ENCODE measurements around the gene COMT. TPM values are rescaled to one million over a fixed set of nuclear protein-coding genes. Genes with fewer than 3 reads are reported as not detected.
A peak's percentile ranks its signal among the peaks of the same experiment; 100 is the strongest.

The COMT gene
- total and polyA plus RNA-seq, 3 experiments from 2014 or later = 89.3 to 93.7 (median 92.7) TPM

- H3K36me3 Mint-ChIP-seq = peaks cover 19 to 62% (median 25%) of the 10 kb centered on the region in 3 donors
- H3K4me1 Mint-ChIP-seq = peaks cover 1 to 8% (median 4%) of the 10 kb centered on the region in 3 donors
- POLR2A ChIA-PET = no interaction called here
- no peaks in the 10 kb centered on the region for H3K9me3 Mint-ChIP-seq
- Histone ChIP-seq H3K4me1 (ENCODE audit: insufficient read depth, low read length) (peaks cover 6% of the 10 kb centered on the region), H3K27ac (ENCODE audit: low read depth, low read length) (no peak overlapping the region), H3K4me3 (ENCODE audit: low read length) (no peak overlapping the region), H3K27me3 (ENCODE audit: insufficient read depth, low read length, poor library complexity, severe bottlenecking) (no peaks in the 10 kb centered on the region), H3K9me3 (ENCODE audit: low read length) (no peaks in the 10 kb centered on the region), H3K36me3 (ENCODE audit: insufficient read depth, low read length) (peaks cover 19% of the 10 kb centered on the region)
- H3K4me3 Mint-ChIP-seq = no peak overlapping the region
- no peak for DNase-seq
- H3K27ac Mint-ChIP-seq = no peak overlapping the region
- no peaks in the 10 kb centered on the region for H3K27me3 Mint-ChIP-seq
- CTCF ChIA-PET = interaction anchor here (1.1 to 5.5 kb wide), 4 partner anchors 11 to 181 kb away, joined by 3 to 111 read pairs (median 4); no protein-coding TSS in a partner anchor
These were observed 29.9 kb upstream of the COMT start for GRCh38 chr22:19911540-19912270.

GRCh38 chr22:19912271-19912999 lies 29.1 kb upstream of the COMT start:
- no peak overlapping the region for H3K4me3 Mint-ChIP-seq
- peaks cover 19 to 67% (median 25%) of the 10 kb centered on the region in 3 donors for H3K36me3 Mint-ChIP-seq
- POLR2A ChIA-PET = no interaction called here
- H3K4me1 ChIP-seq (ENCODE audit: insufficient read depth, low read length) = peaks cover 6% of the 10 kb centered on the region
- no peaks in the 10 kb centered on the region for H3K9me3 ChIP-seq (ENCODE audit: low read length)
- H3K27ac ChIP-seq (ENCODE audit: low read depth, low read length) = no peak overlapping the region
- H3K9me3 Mint-ChIP-seq = no peaks in the 10 kb centered on the region
- H3K27ac Mint-ChIP-seq = no peak overlapping the region
- no peaks in the 10 kb centered on the region for H3K27me3 ChIP-seq (ENCODE audit: insufficient read depth, low read length, poor library complexity, severe bottlenecking)
- H3K4me1 Mint-ChIP-seq = peaks cover 1 to 8% (median 4%) of the 10 kb centered on the region in 3 donors
- DNase-seq = no peak
- peaks cover 21% of the 10 kb centered on the region for H3K36me3 ChIP-seq (ENCODE audit: insufficient read depth, low read length)
- H3K4me3 ChIP-seq (ENCODE audit: low read length) = no peak overlapping the region
- CTCF ChIA-PET = interaction anchor here (1.1 to 5.5 kb wide), 3 partner anchors 156 to 181 kb away, joined by 5 to 111 read pairs (median 11); no protein-coding TSS in a partner anchor
- H3K27me3 Mint-ChIP-seq = no peaks in the 10 kb centered on the region

DNA sequence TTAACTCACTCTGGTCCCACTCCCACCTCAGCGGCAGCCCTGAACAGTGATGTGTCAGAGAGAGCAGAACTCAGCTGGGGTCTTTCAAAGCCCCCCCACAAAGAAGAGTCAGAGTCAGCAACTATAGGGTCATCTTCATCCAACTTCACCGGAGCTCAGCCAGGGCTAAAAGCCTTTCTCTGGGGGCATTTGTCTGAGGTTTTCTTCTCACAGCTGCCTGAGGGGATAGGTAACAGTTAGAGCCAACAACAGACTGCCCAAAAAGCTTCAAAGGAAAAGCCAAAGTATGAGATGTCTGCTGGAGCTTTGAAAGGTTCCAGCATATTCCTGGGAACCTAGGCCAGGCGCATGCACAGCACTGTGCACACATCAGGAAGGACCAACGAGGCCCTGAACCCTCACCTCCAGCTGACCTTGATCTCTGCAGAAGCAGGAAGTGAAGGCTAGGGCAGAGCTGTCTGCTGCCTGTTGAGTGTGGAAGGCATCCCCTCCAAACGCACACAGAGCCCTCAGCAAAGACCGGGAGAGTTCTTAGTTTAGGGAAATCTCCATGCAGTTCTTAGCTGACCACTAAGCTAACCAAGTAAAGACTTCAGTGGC lies 28.1 kb upstream of the COMT start:
- H3K27me3 Mint-ChIP-seq = no peaks in the 10 kb centered on the region
- H3K4me1 Mint-ChIP-seq = peaks cover 1 to 8% (median 4%) of the 10 kb centered on the region in 3 donors
- Histone ChIP-seq H3K36me3 (ENCODE audit: insufficient read depth, low read length) (peaks cover 31% of the 10 kb centered on the region), H3K4me3 (ENCODE audit: low read length) (no peak overlapping the region), H3K27ac (ENCODE audit: low read depth, low read length) (no peak overlapping the region), H3K9me3 (ENCODE audit: low read length) (no peaks in the 10 kb centered on the region), H3K4me1 (ENCODE audit: insufficient read depth, low read length) (peaks cover 6% of the 10 kb centered on the region), H3K27me3 (ENCODE audit: insufficient read depth, low read length, poor library complexity, severe bottlenecking) (no peaks in the 10 kb centered on the region)
- no peak for DNase-seq
- ChIA-PET POLR2A (no interaction called here), CTCF (interaction anchor here (1.1 to 5.5 kb wide), 4 partner anchors 13 to 182 kb away, joined by 3 to 111 read pairs (median 8); no protein-coding TSS in a partner anchor)
- no peak overlapping the region for H3K4me3 Mint-ChIP-seq
- no peaks in the 10 kb centered on the region for H3K9me3 Mint-ChIP-seq
- H3K27ac Mint-ChIP-seq = no peak overlapping the region
- H3K36me3 Mint-ChIP-seq = peaks cover 17 to 70% (median 25%) of the 10 kb centered on the region in 3 donors

DNA sequence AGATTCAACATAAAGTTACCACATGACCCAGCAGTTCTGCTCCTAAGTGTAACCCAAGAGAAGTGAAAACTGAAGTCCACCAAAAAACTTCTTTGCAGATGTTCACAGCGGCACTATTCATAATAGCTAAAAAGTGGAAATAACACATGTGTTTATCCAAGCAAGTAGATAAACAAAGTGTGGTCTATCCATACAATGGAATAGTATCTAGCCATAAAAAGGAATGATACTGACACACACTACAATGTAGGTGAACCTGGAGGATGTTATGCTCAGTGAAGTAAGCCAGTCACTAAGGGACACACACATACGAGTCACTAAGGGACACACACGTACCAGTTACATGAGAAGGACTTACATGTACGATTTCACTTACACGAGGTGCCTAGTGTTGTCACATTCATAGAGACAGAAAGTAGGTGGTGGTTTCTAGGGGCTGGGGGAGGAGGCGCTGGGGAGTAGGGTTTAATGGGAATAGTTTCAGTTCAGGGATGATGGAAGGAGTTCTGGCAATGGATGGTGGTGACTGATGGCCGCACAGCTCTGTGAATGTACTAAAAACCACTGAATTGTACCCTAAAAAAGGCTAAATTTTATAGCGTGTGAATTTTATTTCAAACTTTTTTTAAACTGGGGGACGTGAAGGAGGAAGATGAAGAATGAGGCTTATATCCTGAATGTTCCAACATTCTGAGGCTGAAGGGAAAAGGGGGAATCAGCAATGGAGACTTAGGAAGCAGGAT lies 27.2 kb upstream of the COMT start:
- H3K9me3 Mint-ChIP-seq = no peaks in the 10 kb centered on the region
- no peaks in the 10 kb centered on the region for H3K27me3 ChIP-seq (ENCODE audit: insufficient read depth, low read length, poor library complexity, severe bottlenecking)
- H3K27ac ChIP-seq (ENCODE audit: low read depth, low read length) = no peak overlapping the region
- H3K4me1 ChIP-seq (ENCODE audit: insufficient read depth, low read length) = peaks cover 5% of the 10 kb centered on the region
- no peak for DNase-seq
- no peak overlapping the region for H3K4me3 Mint-ChIP-seq
- peaks cover 16 to 73% (median 22%) of the 10 kb centered on the region in 3 donors for H3K36me3 Mint-ChIP-seq
- CTCF ChIA-PET = interaction anchor here (1.1 to 5.5 kb wide), 4 partner anchors 12 to 183 kb away, joined by 3 to 111 read pairs (median 8); no protein-coding TSS in a partner anchor
- H3K4me1 Mint-ChIP-seq = peaks cover 1 to 8% (median 4%) of the 10 kb centered on the region in 3 donors
- POLR2A ChIA-PET = no interaction called here
- peak overlapping the region in 2 of 8 donors; percentile 3 to 51 for H3K27ac Mint-ChIP-seq
- H3K27me3 Mint-ChIP-seq = no peaks in the 10 kb centered on the region
- peaks cover 36% of the 10 kb centered on the region for H3K36me3 ChIP-seq (ENCODE audit: insufficient read depth, low read length)
- no peak overlapping the region for H3K4me3 ChIP-seq (ENCODE audit: low read length)
- H3K9me3 ChIP-seq (ENCODE audit: low read length) = no peaks in the 10 kb centered on the region

DNA sequence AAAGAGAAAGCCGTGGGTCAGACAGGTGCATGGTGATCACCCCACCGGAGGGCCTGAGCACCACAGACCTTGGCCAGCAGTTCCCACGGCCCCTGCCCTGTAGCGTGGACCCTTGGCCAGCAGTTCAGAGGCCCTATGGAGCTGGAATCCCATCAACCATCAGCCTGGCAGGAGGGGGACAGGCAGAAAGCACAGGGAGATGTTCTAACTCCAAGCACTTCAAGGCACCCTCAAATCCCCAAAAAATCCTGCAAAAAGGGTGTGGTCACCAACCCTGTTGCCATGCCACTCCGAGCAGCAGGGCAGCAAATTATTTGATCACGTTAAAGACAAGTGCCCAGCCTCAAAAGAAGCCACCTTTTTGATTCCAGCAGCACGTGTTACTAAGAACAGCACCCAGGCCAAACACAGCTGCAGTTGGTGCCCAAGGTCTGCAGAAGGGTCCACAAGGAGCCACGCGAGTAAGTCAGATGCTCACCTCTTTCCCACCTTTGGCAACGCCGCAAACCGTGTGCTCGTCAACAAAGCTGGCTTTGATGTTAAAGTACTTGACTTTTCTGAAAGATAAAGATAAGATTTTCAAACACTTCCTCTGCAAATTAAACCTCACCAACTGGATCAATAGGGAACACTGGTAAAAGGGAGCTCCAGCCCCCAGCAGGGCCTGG lies 26.2 kb upstream of the COMT start:
- H3K27ac Mint-ChIP-seq = no peak overlapping the region
- Histone ChIP-seq H3K27ac (ENCODE audit: low read depth, low read length) (no peak overlapping the region), H3K27me3 (ENCODE audit: insufficient read depth, low read length, poor library complexity, severe bottlenecking) (no peaks in the 10 kb centered on the region), H3K36me3 (ENCODE audit: insufficient read depth, low read length) (peaks cover 36% of the 10 kb centered on the region), H3K4me3 (ENCODE audit: low read length) (no peak overlapping the region), H3K4me1 (ENCODE audit: insufficient read depth, low read length) (no peaks in the 10 kb centered on the region), H3K9me3 (ENCODE audit: low read length) (no peaks in the 10 kb centered on the region)
- no peaks in the 10 kb centered on the region for H3K4me1 Mint-ChIP-seq
- no peaks in the 10 kb centered on the region for H3K9me3 Mint-ChIP-seq
- ChIA-PET POLR2A (no interaction called here), CTCF (interaction anchor here (2.8 to 3.8 kb wide), 2 partner anchors 159 to 185 kb away, joined by 11 to 15 read pairs; no protein-coding TSS in a partner anchor)
- H3K4me3 Mint-ChIP-seq = no peak overlapping the region
- peaks cover 16 to 67% (median 17%) of the 10 kb centered on the region in 3 donors for H3K36me3 Mint-ChIP-seq
- H3K27me3 Mint-ChIP-seq = no peaks in the 10 kb centered on the region
- no peak for DNase-seq

DNA sequence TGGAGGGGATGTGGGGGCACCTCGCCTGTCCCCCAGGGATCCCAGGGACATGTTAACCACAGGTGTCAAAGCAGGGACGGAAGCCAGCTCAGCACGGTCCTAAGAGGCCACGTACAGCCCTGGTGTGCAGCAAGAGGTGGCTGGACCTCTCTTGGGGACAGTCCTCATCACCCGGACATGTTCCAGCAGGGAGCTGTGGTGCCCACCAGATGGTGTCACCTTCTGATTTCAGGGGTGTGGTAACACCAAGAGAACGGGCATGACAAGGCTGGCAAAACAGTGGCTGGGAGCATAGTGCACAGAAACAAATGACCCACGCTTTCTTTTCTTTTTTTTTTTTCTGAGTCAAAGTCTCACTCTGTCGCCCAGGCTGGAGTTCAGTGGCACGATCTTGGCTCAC lies 25.6 kb upstream of the COMT start:
- Histone ChIP-seq H3K27me3 (ENCODE audit: insufficient read depth, low read length, poor library complexity, severe bottlenecking) (no peaks in the 10 kb centered on the region), H3K4me3 (ENCODE audit: low read length) (no peak overlapping the region), H3K36me3 (ENCODE audit: insufficient read depth, low read length) (peaks cover 36% of the 10 kb centered on the region), H3K4me1 (ENCODE audit: insufficient read depth, low read length) (no peaks in the 10 kb centered on the region), H3K27ac (ENCODE audit: low read depth, low read length) (no peak overlapping the region), H3K9me3 (ENCODE audit: low read length) (no peaks in the 10 kb centered on the region)
- H3K9me3 Mint-ChIP-seq = no peaks in the 10 kb centered on the region
- H3K4me3 Mint-ChIP-seq = no peak overlapping the region
- H3K4me1 Mint-ChIP-seq = no peaks in the 10 kb centered on the region
- H3K36me3 Mint-ChIP-seq = peaks cover 16 to 67% (median 17%) of the 10 kb centered on the region in 3 donors
- DNase-seq = no peak
- ChIA-PET CTCF (interaction anchor here (3.8 kb wide), 1 partner anchor 186 kb away, joined by 15 read pairs; no protein-coding TSS in a partner anchor), POLR2A (no interaction called here)
- no peak overlapping the region for H3K27ac Mint-ChIP-seq
- H3K27me3 Mint-ChIP-seq = no peaks in the 10 kb centered on the region

DNA sequence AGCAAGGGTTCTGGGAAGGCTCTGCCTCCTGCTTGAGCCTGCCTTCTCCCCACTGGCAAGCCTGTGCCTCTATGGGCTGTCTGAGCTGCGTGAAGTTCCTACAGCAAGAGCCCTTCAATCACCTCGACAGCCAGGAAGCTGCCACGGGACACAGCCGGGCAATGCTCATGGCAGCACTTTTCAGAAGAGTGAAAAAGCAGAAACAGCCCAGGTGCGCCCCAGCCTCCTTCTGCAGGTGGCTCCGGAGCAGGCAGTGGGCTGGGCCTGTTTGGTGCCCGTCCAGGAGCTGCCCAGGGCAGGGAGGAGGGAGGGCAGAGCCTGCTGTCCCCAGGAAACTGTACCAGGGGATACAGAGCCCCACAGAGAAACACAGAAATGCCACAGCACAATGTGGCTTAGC lies 24.6 kb upstream of the COMT start:
- peaks cover 16 to 64% (median 17%) of the 10 kb centered on the region in 3 donors for H3K36me3 Mint-ChIP-seq
- no peaks in the 10 kb centered on the region for H3K4me1 Mint-ChIP-seq
- H3K9me3 Mint-ChIP-seq = no peaks in the 10 kb centered on the region
- no peak overlapping the region for H3K4me3 ChIP-seq (ENCODE audit: low read length)
- H3K36me3 ChIP-seq (ENCODE audit: insufficient read depth, low read length) = peaks cover 36% of the 10 kb centered on the region
- H3K9me3 ChIP-seq (ENCODE audit: low read length) = no peaks in the 10 kb centered on the region
- H3K27me3 Mint-ChIP-seq = no peaks in the 10 kb centered on the region
- DNase-seq = no peak
- POLR2A ChIA-PET = no interaction called here
- CTCF ChIA-PET = interaction anchor here (3.8 kb wide), 1 partner anchor 187 kb away, joined by 15 read pairs; no protein-coding TSS in a partner anchor
- H3K4me1 ChIP-seq (ENCODE audit: insufficient read depth, low read length) = no peaks in the 10 kb centered on the region
- no peak overlapping the region for H3K27ac ChIP-seq (ENCODE audit: low read depth, low read length)
- H3K27me3 ChIP-seq (ENCODE audit: insufficient read depth, low read length, poor library complexity, severe bottlenecking) = no peaks in the 10 kb centered on the region
- no peak overlapping the region for H3K27ac Mint-ChIP-seq
- no peak overlapping the region for H3K4me3 Mint-ChIP-seq

All from CD8-positive, alpha-beta memory T cell (primary cell).